Eye (tissue), 1 donor: ENCODE results near the gene LMAN2L.

Experiments
- DNase-seq: peaks from one replicate; pipeline ENCODE4 v3.0.0-alpha.2; 2015

LMAN2L gene, protein sequence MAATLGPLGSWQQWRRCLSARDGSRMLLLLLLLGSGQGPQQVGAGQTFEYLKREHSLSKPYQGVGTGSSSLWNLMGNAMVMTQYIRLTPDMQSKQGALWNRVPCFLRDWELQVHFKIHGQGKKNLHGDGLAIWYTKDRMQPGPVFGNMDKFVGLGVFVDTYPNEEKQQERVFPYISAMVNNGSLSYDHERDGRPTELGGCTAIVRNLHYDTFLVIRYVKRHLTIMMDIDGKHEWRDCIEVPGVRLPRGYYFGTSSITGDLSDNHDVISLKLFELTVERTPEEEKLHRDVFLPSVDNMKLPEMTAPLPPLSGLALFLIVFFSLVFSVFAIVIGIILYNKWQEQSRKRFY

DNA sequence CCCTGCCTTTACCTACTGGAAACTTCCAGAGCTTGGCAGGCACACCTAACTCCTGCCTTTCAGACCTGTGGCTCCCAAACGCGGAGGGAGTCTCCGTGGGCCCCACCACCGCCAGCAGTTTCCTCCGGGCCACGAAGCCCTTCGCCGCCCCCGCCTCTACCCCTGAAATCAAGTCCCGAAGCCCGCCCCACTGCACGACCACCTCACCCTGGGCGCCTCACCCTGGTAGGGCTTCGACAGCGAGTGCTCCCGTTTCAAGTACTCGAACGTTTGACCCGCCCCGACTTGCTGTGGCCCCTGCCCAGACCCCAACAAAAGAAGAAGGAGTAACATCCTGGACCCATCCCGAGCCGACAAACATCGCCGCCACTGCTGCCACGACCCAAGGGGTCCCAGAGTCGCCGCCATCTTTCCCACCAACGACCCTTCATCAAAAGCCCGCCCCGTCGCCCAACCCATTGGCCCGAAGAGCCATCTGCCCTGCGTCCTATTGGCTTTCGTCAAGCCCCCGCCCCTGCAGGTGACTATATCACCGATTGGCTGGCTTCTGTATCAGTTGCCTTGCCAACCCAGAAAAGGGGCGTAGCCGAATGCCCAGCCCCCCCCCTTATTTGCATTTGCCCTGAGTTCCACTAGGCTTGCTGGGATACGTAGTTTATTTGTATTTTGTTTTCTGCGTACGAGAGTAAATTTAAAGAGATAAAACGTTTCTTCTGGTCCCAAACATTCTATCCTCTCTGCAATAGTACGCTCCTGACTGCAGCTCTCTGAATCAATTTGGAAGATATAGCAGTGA, at the start of gene LMAN2L:
Gene LMAN2L (minus strand): TSS at position 432 of the 796 bp plus-strand sequence. CDS start 24 bp downstream, at position 408.
- peak; percentile 99 for DNase-seq

DNA sequence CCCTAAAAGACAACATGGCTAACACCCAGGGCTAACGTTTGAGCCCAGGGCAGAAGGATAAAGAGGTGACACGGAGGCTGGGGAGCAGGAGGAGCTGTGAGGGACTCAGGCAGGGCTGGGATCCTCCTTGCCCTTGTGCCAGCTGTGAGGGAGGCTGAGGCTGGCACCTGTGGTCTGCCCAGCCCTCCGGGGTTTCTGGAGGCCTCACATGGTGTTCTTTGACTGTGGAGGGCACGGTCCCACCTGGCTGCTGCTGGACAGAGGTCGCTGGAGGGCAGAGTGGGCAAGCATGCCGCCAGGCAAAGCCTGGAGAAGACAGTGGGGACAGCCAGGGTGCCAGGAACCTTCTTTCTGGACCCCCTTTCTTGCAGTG, 49.4 kb upstream of the LMAN2L start:
- no peak for DNase-seq

DNA sequence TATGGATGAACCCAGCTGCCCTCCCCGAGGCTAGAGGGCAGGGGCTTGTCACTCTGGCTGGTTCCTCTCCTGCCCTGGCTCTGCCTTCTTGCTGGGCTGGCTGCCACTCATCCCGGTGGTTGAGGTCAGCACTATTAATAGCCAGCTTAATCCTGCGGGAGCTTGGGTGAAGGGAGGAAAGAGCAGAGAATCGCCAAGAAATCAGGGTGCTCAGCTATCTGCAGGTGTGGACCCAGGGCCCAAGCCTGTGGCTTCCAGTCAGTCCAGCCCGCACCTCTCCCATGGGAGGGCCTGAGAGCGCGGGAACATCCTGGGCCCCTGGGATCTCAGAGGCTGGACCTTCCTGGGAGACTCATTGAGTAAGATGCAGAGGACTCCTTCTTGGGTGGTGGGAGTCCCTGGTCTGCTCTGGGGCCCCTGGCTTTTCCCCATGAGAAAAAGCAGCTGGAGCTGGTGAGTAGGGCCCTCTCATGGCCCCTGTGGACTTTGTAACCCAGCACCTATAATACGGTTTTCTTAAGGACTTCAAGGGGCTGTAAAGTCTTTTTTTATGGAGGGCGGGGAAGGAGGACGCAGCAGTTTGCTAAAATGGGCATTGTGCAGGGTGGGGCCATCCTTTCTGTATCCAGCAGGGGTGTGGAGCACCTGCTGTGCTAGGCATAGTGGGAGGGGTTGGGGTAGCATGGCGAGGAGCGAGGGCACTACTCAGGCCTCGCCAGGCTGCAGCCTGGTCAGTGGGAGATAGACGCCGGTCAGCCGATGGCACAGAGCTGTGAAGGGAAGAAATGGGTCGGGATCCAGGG, 48.8 kb upstream of the LMAN2L start:
- DNase-seq, result peak; percentile 49

DNA sequence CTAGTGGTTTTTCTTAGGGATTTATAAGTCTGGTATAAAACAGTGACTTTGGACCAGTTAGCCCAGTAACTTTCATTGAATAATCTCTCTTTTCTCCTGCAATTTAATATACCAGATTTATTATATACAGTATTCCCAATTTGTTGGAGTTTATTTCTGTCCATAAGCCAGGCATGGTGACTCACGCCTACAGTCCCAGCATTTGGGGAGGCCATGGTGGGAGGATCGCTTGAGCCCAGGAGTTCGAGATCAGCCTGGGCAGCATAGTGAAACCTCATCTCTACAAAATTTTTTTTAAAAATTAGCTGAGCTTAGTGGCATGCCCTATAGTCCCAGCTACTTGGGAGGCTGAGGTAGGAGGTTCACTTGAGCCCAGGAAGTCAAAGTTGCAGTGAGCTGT, 47.5 kb upstream of the LMAN2L start:
- no peak for DNase-seq

DNA sequence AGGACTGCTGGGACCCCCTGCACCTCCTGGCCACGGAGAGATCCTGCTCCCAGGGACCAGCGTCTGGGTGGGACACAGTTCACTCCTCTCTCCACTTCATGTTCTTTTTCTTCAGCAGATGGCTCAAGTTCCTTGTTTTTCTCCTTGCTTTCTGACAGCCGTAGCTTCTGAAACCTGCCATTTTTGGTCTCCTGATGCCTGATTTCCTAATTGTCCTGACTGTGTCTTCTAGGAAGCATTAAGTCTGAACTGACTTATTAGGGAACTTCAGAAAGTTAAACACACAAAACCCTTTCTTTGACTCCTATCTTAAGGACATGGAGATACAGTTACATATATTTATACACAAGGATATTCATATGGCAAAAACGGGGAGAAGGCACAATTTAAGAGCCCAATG, 43.5 kb upstream of the LMAN2L start:
- no peak for DNase-seq

DNA sequence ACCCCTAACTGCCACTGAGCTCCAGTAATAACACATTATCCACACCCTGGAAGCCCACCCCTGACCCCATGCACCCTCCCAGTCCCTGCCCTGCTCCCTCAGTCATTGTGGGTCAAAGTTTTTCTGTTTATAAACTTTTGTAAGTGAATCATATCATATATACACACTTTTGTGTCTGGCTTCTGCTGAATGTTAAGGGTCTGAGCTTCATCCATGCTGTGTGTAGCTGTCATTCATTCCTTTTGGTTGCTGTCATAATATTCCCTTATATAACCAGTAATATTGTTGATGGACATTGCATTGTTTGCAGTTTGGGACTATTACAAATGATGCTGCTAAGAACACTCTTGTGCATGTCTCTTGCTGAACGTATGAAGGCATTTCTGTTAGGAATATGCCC, 35.3 kb upstream of the LMAN2L start:
- no peak for DNase-seq

DNA sequence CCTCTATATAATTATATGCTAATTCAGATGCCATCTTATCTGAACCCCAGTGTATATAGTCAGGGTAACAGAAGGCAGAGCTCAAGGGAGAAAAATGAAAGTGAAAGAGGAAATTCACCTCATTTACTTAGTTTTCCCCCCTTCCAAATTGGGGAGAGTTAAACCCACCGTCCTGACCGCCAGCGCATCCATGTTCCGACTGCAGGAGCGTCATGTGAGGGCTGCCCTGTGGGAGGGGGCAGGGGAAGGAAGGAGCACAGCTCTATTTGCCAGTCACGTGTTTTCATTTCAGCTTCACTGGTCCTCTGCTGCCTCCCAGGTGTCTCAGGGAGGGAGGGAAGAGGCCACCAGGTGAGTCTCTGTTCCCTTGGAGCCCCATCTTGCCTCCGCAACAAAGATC, 34.1 kb upstream of the LMAN2L start:
- no peak for DNase-seq

DNA sequence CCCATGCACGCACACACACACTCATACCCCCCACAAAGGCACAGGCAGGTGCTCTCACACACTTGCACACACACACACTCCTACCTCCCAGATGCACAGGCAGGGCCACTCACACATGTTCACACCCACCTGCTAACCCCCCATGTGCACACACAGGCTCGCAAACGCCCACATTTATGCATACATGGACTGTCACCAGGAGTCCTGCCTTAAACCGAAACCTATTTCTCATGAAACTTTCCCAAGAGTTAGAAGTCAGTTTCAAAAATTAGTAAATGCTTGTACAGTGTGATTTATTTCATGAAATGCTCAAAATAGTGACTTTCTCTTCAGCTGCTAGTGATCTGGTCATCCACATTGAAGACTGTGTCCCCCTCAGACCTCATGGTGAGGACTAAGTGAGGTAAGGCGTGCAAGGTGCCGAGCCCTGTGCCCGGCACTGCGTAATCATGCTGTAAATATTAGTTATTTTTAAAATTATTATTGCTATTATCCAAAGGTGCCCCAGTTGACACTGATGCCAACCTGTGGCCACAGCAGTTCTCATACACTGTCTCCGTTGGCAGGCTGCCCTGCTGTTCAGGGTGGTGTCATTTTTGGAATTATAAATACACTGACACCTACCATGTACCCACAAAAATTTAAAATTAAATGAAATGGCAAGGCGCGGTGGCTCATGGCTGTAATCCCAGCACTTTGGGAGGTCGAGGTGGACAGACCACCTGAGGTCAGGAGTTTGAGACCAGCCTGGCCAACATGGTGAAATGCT, 33.2 kb upstream of the LMAN2L start:
- no peak for DNase-seq

DNA sequence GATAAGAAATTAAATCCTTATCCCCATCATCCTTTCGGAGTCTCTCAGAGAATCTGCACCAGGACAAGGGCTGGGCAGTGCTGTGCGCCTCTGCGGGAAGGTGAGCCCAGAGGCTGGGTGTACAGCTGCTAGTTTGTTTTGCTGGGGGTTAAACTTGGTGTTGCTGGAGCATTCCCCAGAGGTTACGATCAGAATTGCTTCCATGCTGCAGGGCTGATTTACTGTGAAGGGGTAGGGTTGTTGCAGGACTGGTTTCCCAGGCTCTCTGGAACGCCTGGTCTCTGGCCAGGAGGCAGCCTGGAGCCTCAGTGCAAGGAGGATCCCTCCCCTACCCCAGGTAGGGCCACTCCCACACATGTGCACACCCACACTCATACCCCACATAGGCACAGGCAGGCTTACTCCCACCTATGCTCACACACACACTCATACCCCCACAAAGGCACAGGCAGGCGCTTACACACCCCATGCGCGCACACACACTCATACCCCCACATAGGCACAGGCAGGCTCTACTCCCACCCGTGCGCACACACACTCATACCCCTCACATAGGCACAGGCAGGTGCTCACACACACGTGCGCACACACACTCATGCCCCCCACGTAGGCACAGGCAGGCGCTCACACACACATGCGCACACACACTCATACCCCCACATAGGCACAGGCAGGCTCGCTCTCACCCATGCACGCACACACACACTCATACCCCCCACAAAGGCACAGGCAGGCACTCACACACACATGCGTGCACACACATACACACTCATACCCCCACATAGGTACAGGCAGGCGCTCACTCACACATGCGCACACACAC, 32.1 kb upstream of the LMAN2L start:
- no peak for DNase-seq

DNA sequence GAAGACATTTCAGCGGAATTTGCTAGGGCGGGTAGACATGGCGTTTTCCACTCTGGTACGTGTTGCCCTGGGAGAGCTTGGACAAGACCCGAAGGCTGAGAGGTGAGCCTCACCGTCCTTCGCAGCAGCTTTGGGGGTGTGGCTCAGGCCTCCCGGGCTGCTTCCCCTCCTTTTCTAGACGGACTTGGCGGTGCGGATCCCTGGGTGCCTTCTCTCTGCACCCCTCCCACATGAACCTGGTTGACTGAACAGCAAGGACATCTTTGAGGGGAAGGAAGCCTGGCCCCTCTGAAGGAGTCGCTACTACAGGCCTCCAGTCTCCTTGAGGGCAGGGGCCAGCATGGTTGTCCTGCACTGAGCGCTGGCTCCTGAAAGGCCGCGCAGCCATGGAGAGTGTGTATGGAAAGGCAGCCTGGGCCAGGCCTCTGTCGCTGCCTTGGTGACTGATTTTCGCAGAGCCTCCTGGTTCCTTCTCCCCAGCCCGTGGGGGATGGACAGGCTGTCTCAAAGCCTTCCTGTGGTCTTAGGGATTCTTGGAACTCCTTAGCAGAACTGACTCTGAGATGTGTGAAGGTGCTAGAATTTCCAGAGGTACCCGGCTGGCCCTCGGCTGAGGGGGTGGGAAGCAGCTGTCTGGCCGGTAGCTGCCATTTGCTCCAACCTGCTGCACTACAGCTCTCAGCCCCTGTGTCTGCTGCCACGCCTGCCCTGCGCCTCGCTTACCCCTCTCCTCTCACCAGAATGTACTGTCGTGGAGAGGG, 30.8 kb upstream of the LMAN2L start:
- no peak for DNase-seq

DNA sequence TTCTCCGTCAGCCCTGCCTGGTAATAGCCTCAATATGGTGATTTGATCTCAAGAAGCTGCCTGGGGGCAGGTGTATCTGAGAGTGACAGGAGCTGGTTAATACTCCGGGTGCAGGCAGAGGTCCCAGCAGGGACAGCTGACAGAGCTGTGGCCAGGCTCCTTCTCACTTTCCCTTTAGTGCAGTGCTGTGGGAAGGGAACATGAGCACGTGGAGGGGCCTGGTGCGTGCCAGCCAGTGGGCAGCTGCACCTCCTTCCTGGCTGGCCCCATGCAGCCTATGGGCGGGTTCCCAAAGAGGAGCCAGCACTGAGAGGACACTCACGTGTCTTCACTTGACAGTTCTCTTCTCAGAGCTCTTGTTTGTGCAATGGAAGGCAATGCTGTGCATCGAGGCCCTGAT, 29.9 kb upstream of the LMAN2L start:
- no peak for DNase-seq

DNA sequence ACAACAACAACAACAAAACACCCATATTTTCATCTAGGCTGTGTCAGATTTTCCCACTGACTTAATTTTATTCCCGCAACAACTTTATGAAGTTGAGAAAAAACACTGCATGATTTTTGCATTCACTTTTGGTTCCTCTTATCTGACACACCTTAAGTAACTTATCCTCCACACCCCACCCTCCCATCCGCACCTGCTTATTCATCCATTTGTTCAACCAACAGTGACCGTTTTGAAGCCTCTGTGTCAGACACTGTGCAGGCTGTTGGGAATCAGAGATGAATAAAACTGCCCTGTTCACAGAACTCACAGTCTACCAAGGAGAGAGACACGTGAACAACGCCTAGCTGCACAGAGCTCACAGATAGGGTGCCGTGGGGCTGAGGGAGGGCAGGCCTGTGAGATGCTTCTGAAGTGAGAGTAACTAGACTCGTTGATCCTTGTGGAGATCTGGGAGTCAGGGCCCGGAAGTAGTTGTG, 28.3 kb upstream of the LMAN2L start:
- DNase-seq, result no peak

DNA sequence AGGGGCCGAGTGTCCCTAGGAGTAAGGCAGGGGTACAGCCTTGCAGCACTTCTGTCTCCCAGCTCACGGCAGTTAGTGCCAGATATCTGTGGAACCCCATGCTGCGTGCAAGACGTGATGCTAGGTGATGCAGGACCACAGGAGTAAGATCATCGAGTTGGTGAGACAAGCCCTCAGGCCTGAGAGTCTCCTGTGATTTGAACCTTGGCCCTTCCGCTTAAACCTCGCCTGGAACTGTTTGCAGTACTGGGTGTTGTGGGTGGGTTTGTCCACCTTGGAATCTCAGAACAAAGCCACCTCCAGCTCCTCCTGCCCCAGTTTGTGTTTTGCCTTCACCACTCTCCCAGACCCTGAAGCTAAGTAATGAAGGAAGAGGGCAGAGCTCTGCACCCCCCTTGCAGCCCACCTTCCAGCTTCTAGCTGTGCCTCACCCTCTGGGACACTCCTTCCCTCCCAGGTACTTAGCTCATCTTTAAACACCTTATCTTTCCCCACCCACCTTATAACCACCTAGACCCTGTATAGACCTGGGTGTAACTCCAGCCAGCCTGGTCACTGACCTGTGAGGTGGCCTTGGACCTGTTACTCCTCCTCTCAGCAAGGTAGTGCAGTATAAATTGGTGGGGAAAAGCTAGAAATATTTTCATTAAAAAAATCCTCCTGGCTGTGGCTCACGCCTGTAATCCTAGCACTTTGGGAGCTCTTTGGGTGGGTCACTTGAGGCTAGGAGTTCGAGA, 27.4 kb upstream of the LMAN2L start:
- DNase-seq, result no peak

DNA sequence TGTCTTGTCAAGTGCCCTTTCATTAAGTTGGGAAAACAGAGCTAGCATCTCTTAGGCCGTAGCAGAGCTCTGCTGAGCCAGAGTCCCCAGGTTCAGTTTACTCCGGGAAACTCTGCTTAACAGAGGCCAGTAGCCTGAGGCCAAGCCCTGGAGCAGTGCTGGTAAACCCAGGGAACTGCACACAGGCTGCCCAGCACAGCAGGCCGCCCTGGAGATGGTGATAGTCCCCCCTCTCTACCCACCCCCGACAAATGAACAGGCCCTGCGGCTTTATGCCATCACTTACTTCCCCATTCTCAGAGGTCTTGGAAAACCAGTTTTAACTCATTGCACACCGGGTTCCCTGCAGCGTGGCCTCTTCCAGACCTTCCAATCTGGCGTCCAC, 24.4 kb upstream of the LMAN2L start:
- DNase-seq, result peak; percentile 55

DNA sequence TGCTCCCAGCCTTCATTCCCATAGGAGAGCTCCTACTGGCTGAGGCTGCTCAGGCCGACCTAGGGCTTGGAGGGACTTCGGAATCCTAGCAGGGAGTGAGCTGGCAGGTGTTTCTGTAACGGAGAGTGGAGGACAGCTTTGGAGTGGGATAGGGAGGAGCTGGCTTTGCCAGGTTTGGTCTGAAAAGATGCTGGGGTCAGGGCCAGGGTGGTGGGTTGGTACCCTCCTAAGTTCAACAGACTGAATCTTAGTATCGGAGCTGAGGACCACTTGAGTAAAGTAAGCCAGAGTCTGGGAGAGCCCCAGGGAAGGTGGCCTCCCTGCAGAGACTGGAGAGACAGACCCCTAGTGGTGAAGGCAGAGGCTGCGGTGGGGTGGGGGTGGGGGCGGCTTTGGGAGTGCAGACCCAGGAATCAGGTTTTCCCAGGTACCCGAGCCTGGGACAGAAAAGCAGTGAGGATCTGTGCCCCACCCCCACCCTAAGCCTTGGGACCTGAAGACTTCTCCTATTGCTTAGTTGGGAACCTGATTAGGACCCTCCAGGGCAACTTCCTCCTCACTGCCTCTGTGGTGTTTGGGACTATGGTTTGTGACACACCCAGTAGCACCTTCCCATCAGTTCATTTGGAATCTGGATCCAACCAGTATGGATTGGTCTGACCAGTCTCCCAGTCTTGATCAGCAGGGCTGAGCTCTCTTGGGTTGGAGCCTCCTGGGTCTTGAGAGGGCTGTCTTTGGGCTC, 23.8 kb upstream of the LMAN2L start:
- DNase-seq, result peak; percentile 52

DNA sequence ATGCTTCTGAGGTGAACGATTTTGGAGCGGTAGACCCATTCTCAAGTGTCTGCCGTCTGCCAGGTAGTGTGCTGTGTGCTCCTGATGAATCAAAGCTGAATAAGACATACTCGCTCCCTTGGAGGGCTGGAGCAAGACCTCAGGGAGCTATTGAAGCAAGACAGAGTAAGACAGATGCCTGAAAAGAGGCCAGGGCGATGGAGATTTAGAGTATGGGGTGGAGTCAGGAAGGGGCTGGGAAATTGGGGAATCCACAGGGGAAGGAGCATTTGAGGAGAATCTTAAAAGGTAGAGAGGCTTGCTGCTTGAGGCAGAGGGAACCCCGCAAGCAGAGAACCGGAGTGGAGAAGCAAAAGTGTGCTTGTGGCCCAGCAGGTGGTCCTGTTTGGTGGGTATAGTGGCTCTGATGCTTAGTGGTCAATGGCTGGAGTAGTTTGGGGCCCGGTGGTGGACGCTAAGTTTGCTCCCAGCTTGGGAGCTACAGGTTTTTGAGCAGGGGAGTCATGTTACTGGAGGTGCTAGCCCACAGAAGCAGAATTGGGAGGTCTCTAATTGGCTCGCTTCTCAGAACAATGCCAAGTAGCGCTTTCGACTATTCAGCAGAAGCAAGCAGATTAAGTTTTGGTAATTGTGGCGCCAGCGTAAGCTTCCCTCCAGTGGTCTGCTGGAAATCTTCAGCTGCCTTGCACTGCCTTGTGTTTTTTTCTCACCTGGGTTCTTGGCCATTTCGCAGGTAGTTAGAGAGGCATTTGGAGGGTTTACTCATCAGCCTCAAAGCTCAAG, 22.9 kb upstream of the LMAN2L start:
- DNase-seq, result peak; percentile 70

DNA sequence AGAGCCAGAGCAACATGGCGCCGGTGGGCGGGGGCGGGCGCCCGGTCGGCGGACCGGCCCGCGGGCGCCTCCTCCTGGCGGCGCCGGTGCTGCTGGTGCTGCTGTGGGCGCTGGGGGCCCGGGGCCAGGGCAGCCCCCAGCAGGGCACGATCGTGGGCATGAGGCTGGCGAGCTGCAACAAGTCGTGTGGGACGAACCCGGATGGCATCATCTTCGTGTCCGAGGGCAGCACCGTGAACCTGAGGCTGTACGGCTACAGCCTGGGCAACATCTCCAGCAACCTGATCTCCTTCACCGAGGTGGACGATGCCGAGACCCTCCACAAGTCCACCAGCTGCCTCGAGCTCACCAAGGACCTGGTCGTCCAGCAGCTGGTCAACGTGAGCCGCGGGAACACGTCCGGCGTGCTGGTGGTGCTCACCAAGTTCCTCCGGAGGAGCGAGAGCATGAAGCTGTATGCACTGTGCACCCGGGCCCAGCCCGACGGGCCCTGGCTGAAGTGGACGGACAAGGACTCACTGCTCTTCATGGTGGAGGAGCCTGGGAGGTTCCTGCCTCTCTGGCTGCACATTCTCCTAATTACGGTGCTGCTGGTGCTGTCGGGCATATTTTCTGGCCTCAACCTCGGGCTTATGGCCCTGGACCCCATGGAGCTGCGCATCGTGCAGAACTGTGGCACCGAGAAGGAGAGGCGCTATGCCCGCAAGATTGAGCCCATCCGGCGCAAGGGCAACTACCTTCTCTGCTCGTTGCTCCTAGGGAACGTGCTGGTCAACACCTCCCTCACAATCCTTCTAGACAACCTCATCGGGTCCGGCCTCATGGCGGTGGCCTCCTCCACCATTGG, 21.3 kb upstream of the LMAN2L start:
- DNase-seq, result peak; percentile 81
